ENCODE data around the gene ADAMTS2.

Gene ADAMTS2

DNA sequence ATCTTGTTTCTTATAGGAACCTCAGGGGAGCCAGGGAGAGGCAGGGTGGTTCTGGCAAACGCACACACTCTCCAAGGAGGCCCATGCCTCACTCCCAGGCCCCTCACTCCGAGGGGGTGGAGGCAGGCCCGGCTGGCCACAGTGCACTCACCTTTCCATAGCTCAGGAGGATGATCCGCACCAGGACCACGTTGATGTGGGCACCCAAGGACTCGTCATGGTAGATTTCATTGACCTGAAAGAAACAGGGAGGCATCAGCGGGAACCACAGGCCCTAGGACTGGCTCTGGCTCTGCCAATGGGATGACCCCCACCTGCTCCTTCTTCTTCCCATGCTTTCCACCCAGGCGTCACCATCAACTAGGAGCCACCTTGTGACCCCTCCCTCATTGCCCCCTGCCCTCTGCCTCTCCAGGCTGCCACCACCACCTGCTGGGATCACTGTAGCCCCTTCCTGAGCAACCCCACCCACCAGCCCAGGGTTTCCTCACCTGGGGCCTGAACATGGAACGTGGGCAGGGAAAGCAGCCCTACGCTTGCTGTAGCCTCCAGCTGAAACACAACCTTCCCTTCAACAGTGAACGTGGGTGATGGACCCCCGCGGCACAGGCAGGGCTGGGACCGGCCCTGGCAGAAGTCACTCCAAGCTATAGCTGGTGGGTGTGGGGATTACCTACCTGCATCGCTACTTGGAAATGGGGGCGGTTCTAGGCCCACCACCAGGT is 164.2 kb downstream of the ADAMTS2 start:
- Mint-ChIP-seq H3K27me3 (ENCODE audit: low read depth, poor library complexity) (peaks cover 11% of the 10 kb centered on the region), H3K9me3 (peaks cover 18% of the 10 kb centered on the region), H3K4me3 (no peak overlapping the region), H3K36me3 (ENCODE audit: low read depth) (peaks cover 21% of the 10 kb centered on the region), H3K27ac (peak overlapping the region; percentile 97), H3K4me1 (peaks cover 52% of the 10 kb centered on the region)
- TF ChIP-seq, protein P1, sequence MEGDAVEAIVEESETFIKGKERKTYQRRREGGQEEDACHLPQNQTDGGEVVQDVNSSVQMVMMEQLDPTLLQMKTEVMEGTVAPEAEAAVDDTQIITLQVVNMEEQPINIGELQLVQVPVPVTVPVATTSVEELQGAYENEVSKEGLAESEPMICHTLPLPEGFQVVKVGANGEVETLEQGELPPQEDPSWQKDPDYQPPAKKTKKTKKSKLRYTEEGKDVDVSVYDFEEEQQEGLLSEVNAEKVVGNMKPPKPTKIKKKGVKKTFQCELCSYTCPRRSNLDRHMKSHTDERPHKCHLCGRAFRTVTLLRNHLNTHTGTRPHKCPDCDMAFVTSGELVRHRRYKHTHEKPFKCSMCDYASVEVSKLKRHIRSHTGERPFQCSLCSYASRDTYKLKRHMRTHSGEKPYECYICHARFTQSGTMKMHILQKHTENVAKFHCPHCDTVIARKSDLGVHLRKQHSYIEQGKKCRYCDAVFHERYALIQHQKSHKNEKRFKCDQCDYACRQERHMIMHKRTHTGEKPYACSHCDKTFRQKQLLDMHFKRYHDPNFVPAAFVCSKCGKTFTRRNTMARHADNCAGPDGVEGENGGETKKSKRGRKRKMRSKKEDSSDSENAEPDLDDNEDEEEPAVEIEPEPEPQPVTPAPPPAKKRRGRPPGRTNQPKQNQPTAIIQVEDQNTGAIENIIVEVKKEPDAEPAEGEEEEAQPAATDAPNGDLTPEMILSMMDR (IDR thresholded peaks at IDR 0.05), result no peak
- no peak for DNase-seq

DNA sequence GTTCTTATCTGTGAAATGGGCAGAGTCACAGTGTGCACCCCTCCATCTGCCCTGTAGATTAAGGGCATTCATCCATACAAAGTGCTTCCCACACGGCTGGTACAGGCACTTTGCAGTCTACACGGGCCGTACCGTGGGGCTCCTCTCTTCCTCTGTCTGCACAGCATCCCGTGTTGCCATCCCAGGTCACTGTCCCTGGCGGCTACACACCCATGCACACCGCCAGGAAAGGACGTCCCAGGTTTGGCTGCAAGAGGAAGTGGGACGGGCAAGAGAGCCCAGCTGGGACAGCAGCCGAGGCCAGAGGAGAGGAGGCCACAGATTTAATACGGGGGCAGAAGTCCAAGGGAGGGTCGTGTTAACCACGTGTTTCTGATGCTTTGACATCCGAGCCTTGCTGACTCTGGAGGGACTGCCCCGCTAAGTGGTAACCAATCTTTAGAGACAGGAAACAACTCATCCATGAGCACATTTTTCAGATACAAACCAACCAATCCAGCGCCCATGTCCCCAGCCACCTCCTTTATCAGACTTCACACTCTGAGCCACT is 165.1 kb downstream of the ADAMTS2 start:
- Mint-ChIP-seq H3K36me3 (ENCODE audit: low read depth) (peaks cover 21% of the 10 kb centered on the region), H3K9me3 (peaks cover 18% of the 10 kb centered on the region), H3K27ac (peak overlapping the region; percentile 97), H3K27me3 (ENCODE audit: low read depth, poor library complexity) (peaks cover 11% of the 10 kb centered on the region), H3K4me1 (peaks cover 44% of the 10 kb centered on the region), H3K4me3 (no peak overlapping the region)
- TF ChIP-seq, protein P1 (IDR thresholded peaks at IDR 0.05), result no peak
- DNase-seq, result no peak

DNA sequence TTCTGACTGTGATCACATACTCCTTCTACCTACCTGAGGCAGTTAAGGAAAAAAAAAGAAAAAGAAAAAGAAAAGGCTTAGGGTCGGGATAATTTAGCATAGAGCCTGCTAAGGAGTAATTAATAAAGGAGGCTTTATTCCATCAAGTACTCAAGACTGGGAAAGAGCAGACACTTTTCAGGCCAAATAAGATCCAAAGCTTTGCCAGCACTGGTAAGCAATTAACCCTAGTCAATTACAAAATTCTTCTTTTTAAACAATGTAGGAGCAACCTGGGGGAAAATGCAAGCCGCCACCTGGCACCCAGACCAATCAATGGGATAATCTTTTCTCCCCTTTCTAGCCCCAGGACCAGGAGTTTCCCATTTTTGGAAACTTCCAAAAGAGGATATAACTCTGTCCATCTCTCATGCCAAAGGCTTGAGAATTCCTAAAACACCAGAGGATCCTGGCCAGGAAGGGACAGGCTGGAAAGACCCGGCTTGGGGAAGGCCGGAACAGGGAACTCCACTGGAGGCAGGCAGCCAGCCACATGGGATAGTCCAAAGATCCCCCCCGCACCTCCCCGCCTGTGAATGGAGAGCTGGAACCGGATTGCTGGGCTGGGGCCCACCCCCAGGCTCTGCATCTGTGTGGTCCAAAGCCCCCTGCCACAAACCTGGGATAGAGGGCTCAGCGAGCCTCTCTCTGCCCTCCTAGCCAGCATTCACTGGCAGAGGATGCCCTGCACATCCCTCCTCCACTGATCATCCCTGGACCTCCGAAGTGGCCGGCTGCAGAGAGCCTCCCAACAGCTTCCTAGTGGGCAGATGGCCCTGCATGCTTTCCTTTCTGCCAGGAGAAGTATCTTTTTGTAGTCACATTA is 167.3 kb downstream of the ADAMTS2 start:
- Mint-ChIP-seq H3K36me3 (ENCODE audit: low read depth) (peaks cover 21% of the 10 kb centered on the region), H3K27ac (no peak overlapping the region), H3K4me3 (no peak overlapping the region), H3K4me1 (peaks cover 26% of the 10 kb centered on the region), H3K27me3 (ENCODE audit: low read depth, poor library complexity) (peaks cover 11% of the 10 kb centered on the region), H3K9me3 (peaks cover 18% of the 10 kb centered on the region)
- no peak for DNase-seq
- TF ChIP-seq, protein P1 (IDR thresholded peaks at IDR 0.05), result no peak

DNA sequence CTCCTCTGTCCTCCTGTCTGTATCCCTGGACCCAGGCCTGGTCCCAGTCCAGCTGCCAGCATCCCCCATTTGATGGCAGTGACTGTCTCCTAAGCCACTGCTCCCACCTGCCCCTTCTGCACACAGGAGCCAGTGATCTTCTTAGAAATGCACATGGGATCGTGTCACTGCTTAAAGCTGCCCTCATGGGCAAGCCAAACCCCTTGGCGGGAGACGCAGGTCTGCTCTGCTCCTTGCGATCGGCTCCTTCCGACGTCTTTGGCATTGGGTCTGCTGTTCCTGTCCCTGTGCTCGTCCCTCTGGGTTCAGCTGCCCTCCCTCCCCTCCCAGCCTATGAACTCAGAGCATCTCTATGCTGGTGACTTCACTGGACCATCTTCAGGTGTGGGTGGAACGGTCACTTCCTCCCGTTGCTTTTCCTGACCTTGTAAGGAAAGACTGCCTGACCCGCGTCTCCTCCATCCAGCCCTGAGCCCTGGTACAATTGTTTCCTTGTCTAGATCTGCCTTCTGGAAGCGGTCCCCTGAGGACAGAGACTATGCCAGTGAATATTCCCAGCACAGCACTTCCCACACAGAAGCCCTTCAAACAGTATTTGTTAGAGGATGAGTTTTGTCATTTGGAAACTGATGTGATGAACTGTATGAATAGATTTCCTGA is 168.6 kb downstream of the ADAMTS2 start:
- no peak overlapping the region for H3K4me3 Mint-ChIP-seq
- TF ChIP-seq, protein P1 (IDR thresholded peaks at IDR 0.05), result no peak
- H3K27ac Mint-ChIP-seq, result no peak overlapping the region

DNA sequence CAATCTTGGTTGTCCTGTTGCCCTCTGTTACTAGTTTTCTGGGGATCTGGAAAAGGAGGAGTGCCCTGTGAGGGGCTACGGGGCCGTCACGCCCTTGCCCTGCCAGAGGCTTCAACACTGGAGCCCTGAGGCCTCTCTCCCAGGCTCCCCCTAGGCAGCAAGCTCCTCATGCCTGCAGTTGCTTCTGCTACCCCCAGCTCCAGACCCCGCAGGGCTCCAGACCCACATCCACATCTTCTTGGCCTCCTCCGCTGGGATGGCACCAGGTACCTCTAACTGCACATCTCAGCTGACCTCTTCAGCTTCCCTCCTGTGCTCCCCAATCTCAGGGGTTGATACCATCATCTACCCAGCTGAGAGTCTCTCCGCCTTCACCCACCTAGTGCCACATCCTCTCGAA is 169.1 kb downstream of the ADAMTS2 start:
- TF ChIP-seq, protein P1 (IDR thresholded peaks at IDR 0.05), result no peak
- peaks cover 21% of the 10 kb centered on the region for H3K36me3 Mint-ChIP-seq (ENCODE audit: low read depth)
- peaks cover 13% of the 10 kb centered on the region for H3K4me1 Mint-ChIP-seq
- no peak overlapping the region for H3K4me3 Mint-ChIP-seq
- H3K27ac Mint-ChIP-seq, result no peak overlapping the region
- no peak for DNase-seq
- peaks cover 18% of the 10 kb centered on the region for H3K9me3 Mint-ChIP-seq
- peaks cover 11% of the 10 kb centered on the region for H3K27me3 Mint-ChIP-seq (ENCODE audit: low read depth, poor library complexity)

More for the DNA sequence above, 168.6 kb downstream of the ADAMTS2 start:
- Mint-ChIP-seq H3K36me3 (ENCODE audit: low read depth) (peaks cover 21% of the 10 kb centered on the region), H3K27me3 (ENCODE audit: low read depth, poor library complexity) (peaks cover 11% of the 10 kb centered on the region), H3K9me3 (peaks cover 18% of the 10 kb centered on the region), H3K4me1 (peaks cover 18% of the 10 kb centered on the region)
- no peak for DNase-seq
